HCT116 (cell line): Measurements from ENCODE around the gene RNU5B-1. TPM values are rescaled to one million over a fixed set of nuclear protein-coding genes. Genes with fewer than 3 reads are reported as not detected.

Experiments
- ATAC-seq: fragments of 200-7000 bp; cut with Tn5 transposase; 2 replicates; pipeline ENCODE4 v1.9.1; 2020; ENCODE audit warnings: mild to moderate bottlenecking, moderate library complexity
- Bru-seq: library from RNA; stranded (reverse); fragments of 400-500 nt; gene quantifications from one replicate; lab custom pipeline; 2021; lab: Mats Ljungman, UMichigan
- BruChase-seq, 2 experiments: library from RNA; stranded (reverse); fragments of 400-500 nt; gene quantifications; one replicate each; lab custom pipeline; 2021; lab: Mats Ljungman, UMichigan
- BruUV-seq: library from RNA; stranded (reverse); fragments of 400-500 nt; replicated peaks from 2 replicates; lab custom pipeline; 2021; lab: Mats Ljungman, UMichigan
- CTCF ChIA-PET: fragments of 300-600 bp; sonication (Branson Sonifier 250); formaldehyde crosslinking; loops from one replicate; lab custom pipeline; 2021; ENCODE audit warnings: antibody characterized with exemption; lab: Charles Lee
- POLR2A ChIA-PET: fragments of 300-600, 350-600 bp; sonication (Branson Sonifier 250); formaldehyde crosslinking; loops from one replicate; lab custom pipeline; 2021; ENCODE audit warnings: antibody characterized with exemption; lab: Charles Lee
- RAD21 ChIA-PET, 2 experiments: fragments of 300-600 bp; sonication (Branson Sonifier 250); formaldehyde crosslinking; loops; one replicate each; lab custom pipeline; 2023; ENCODE audit warnings: low total read pairs in 2 of 2; ENCODE audit not compliant: uncharacterized antibody in 2 of 2, unreplicated experiment in 2 of 2, low non-redundant PET in 1 of 2; lab: Charles Lee
- DNase-seq: peaks from one replicate; pipeline ENCODE4 v3.0.0-alpha.2; 2010; ENCODE audit warnings: low read depth, low spot score
- H2AFZ ChIP-seq: fragments of 200-600 bp; shearing (Covaris generic), sonication (generic); 2 replicates; pipeline ENCODE4 v1.6.1; 2017; ENCODE audit warnings: low read depth, mixed run types, mixed read lengths, antibody characterized with exemption, low read length; ENCODE audit not compliant: poor library complexity, severe bottlenecking
- H3K27ac ChIP-seq: 2 replicates; pipeline ENCODE4 v1.5.1; 2012; ENCODE audit warnings: low read depth, low read length
- H3K27me3 ChIP-seq: fragments of 200-600 bp; sonication (generic); 2 replicates; pipeline ENCODE4 v1.6.1; 2016; ENCODE audit warnings: mixed run types, low read length, mixed read lengths; ENCODE audit not compliant: insufficient read depth
- H3K36me3 ChIP-seq, 2 experiments: fragments of 200-500 bp in 1 of 2; fragments of 200-600 bp in 1 of 2; sonication (Bioruptor generic) in 1 of 2; sonication (generic) in 1 of 2; 2 replicates each; pipeline versions ENCODE4 v1.5.1 to v1.6.1; 2014 to 2016; ENCODE audit warnings: low read length in 2 of 2, inconsistent platforms in 1 of 2, mixed read lengths in 1 of 2, mixed run types in 1 of 2; ENCODE audit not compliant: insufficient read depth in 2 of 2, control insufficient read depth in 1 of 2
- H3K4me1 ChIP-seq, 2 experiments: fragments of 200-600 bp in 1 of 2; sonication (generic) in 1 of 2; 2 replicates each; pipeline versions ENCODE4 v1.5.1 to v1.6.1; 2012 to 2017; ENCODE audit warnings: low read length in 2 of 2, inconsistent platforms in 1 of 2, mild to moderate bottlenecking in 1 of 2, mixed read lengths in 1 of 2, mixed run types in 1 of 2, moderate library complexity in 1 of 2; ENCODE audit not compliant: insufficient read depth in 2 of 2, control insufficient read depth in 1 of 2
- H3K4me2 ChIP-seq: fragments of 200-600 bp; sonication (generic); 2 replicates; pipeline ENCODE4 v1.6.1; 2017; ENCODE audit warnings: mixed run types, low read length, mixed read lengths
- H3K4me3 ChIP-seq, 2 experiments: fragments of 200-600 bp in 1 of 2; sonication (generic) in 1 of 2; replicated peaks in 1 of 2; 2 replicates each; pipeline ENCODE4 v1.5.1; 2011 to 2016; ENCODE audit warnings: low read length in 2 of 2, control low read depth in 1 of 2, low read depth in 1 of 2, mild to moderate bottlenecking in 1 of 2, mixed read lengths in 1 of 2, mixed run types in 1 of 2
- H3K79me2 ChIP-seq: fragments of 200-600 bp; sonication (generic); 2 replicates; pipeline ENCODE4 v1.6.1; 2017; ENCODE audit warnings: mild to moderate bottlenecking, mixed run types, low read length, moderate library complexity, mixed read lengths; ENCODE audit not compliant: insufficient read depth
- H3K9ac ChIP-seq: fragments of 200-600 bp; sonication (generic); 2 replicates; pipeline ENCODE4 v1.6.1; 2016; ENCODE audit warnings: low read length, mixed read lengths
- H3K9me2 ChIP-seq: fragments of 200-600 bp; sonication (generic), shearing (Covaris generic); 2 replicates; pipeline ENCODE4 v1.6.1; 2017; ENCODE audit warnings: mixed run types, mild to moderate bottlenecking, moderate library complexity; ENCODE audit not compliant: insufficient read depth
- H3K9me3 ChIP-seq, 2 experiments: fragments of 200-500 bp in 1 of 2; fragments of 200-600 bp in 1 of 2; sonication (Bioruptor generic) in 1 of 2; sonication (generic) in 1 of 2; 2 replicates each; pipeline ENCODE4 v1.6.1; 2014 to 2017; ENCODE audit warnings: low read length in 2 of 2, mixed read lengths in 2 of 2, inconsistent platforms in 1 of 2, low read depth in 1 of 2, mild to moderate bottlenecking in 1 of 2, mixed run types in 1 of 2, moderate library complexity in 1 of 2; ENCODE audit not compliant: control insufficient read depth in 1 of 2, insufficient read depth in 1 of 2
- H4K20me1 ChIP-seq: fragments of 200-600 bp; sonication (generic), shearing (Covaris generic); 2 replicates; pipeline ENCODE4 v1.6.1; 2017; ENCODE audit warnings: mixed run types, mild to moderate bottlenecking, moderate library complexity; ENCODE audit not compliant: insufficient read depth
- CBX3 ChIP-seq: IDR thresholded peaks from 2 replicates; pipeline ENCODE4 v1.6.1; 2012; ENCODE audit warnings: low read depth
- CEBPB ChIP-seq: IDR thresholded peaks from 2 replicates; pipeline ENCODE4 v1.6.1; 2012; ENCODE audit warnings: low read depth
- CTCF ChIP-seq, 3 experiments: fragments of 200-600 bp in 1 of 3; sonication (generic) in 1 of 3; IDR thresholded peaks in 2 of 3; conservative IDR thresholded peaks in 1 of 3; 2 replicates each; pipeline ENCODE4 v1.5.1; 2012 to 2017; ENCODE audit warnings: low read depth in 2 of 3, low read length in 2 of 3, antibody characterized with exemption in 1 of 3, borderline replicate concordance in 1 of 3, control low read depth in 1 of 3, mild to moderate bottlenecking in 1 of 3, mixed read lengths in 1 of 3, mixed run types in 1 of 3, moderate library complexity in 1 of 3; ENCODE audit not compliant: insufficient read depth in 1 of 3
- EGR1 ChIP-seq: IDR thresholded peaks from 2 replicates; pipeline ENCODE4 v1.6.1; 2012; ENCODE audit warnings: low read depth
- ELF1 ChIP-seq: IDR thresholded peaks from 2 replicates; pipeline ENCODE4 v1.6.1; 2012; ENCODE audit warnings: low read depth, borderline replicate concordance
- EZH2 ChIP-seq: fragments of 200-600 bp; sonication (generic); IDR thresholded peaks from 2 replicates; pipeline ENCODE4 v1.6.1; 2017; ENCODE audit warnings: antibody characterized with exemption, mixed run types
- EZH2phosphoT487 ChIP-seq: fragments of 200-600 bp; IDR thresholded peaks from 2 replicates; pipeline ENCODE4 v1.6.1; 2018; ENCODE audit warnings: antibody characterized with exemption, borderline replicate concordance
- FOSL1 ChIP-seq: IDR thresholded peaks from 2 replicates; pipeline ENCODE4 v1.6.1; 2012; ENCODE audit warnings: low read depth
- JUND ChIP-seq: IDR thresholded peaks from 2 replicates; pipeline ENCODE4 v1.6.1; 2012
- POLR2A ChIP-seq: IDR thresholded peaks from 2 replicates; pipeline ENCODE4 v1.7.0; 2011; ENCODE audit warnings: borderline replicate concordance; ENCODE audit not compliant: insufficient read depth, insufficient read length; ENCODE audit errors: extremely low read depth
- POLR2AphosphoS5 ChIP-seq: IDR thresholded peaks from 2 replicates; pipeline ENCODE4 v1.6.1; 2011; ENCODE audit warnings: mild to moderate bottlenecking, low read depth, low read length, moderate library complexity
- RAD21 ChIP-seq: IDR thresholded peaks from 2 replicates; pipeline ENCODE4 v1.6.1; 2012; ENCODE audit warnings: low read depth, mild to moderate bottlenecking
- SIN3A ChIP-seq: IDR thresholded peaks from 2 replicates; pipeline ENCODE4 v1.6.1; 2012; ENCODE audit warnings: low read depth
- SP1 ChIP-seq: IDR thresholded peaks from 2 replicates; pipeline ENCODE4 v1.6.1; 2012; ENCODE audit warnings: low read depth
- SRF ChIP-seq: IDR thresholded peaks from 2 replicates; pipeline ENCODE4 v1.6.1; 2012; ENCODE audit warnings: low read depth
- YY1 ChIP-seq: IDR thresholded peaks from 2 replicates; pipeline ENCODE4 v1.6.1; 2011; ENCODE audit warnings: low read length, low read depth, moderate library complexity, mild to moderate bottlenecking; ENCODE audit not compliant: insufficient replicate concordance; ENCODE audit errors: extremely low read depth
- ZNF274 ChIP-seq: fragments of 200-500 bp; sonication (Bioruptor generic); IDR thresholded peaks from 2 replicates; pipeline ENCODE4 v1.6.1; 2014; ENCODE audit warnings: mild to moderate bottlenecking, low read depth, low read length, inconsistent platforms
- intact Hi-C: fragments of 100-400 bp; cut with micrococcal nuclease; formaldehyde crosslinking; loops from 2 replicates; pipeline ENCODE4 v1.10.0; 2022
- long read RNA-seq: library from polyadenylated mRNA; unstranded; transcript quantifications from one replicate; pipeline ENCODE4 v2.0.0, GENCODE V29; 2021; ENCODE audit not compliant: unreplicated experiment
- polyA plus RNA-seq: library from polyadenylated mRNA; unstranded; fragments of >200 nt; gene quantifications from 2 replicates; pipeline ENCODE4 v1.2.1, GENCODE V29; 2012; ENCODE audit warnings: missing spikeins
- total RNA-seq: library from RNA; stranded (reverse); gene quantifications from one replicate; pipeline ENCODE4 v1.2.1, GENCODE V29; 2021; ENCODE audit not compliant: unreplicated experiment
- TF ChIP-seq, protein P1 (sequence below): IDR thresholded peaks from 2 replicates; pipeline ENCODE4 v1.6.1; 2011; ENCODE audit warnings: mild to moderate bottlenecking, low read length, moderate library complexity; ENCODE audit not compliant: insufficient replicate concordance; ENCODE audit errors: extremely low read depth

Gene RNU5B-1
- total RNA-seq (not detected), Bru-seq, nascent RNA (percentile 92 among the genes with signal in this experiment), BruChase-seq, experiment 1, labeled RNA remaining after a 6-hour chase (percentile 34 among the genes with signal in this experiment), BruChase-seq, experiment 2, labeled RNA remaining after a 2-hour chase (percentile 54 among the genes with signal in this experiment)
- not detected in 2 replicates for polyA plus RNA-seq
- long read RNA-seq = 0 reads

DNA sequence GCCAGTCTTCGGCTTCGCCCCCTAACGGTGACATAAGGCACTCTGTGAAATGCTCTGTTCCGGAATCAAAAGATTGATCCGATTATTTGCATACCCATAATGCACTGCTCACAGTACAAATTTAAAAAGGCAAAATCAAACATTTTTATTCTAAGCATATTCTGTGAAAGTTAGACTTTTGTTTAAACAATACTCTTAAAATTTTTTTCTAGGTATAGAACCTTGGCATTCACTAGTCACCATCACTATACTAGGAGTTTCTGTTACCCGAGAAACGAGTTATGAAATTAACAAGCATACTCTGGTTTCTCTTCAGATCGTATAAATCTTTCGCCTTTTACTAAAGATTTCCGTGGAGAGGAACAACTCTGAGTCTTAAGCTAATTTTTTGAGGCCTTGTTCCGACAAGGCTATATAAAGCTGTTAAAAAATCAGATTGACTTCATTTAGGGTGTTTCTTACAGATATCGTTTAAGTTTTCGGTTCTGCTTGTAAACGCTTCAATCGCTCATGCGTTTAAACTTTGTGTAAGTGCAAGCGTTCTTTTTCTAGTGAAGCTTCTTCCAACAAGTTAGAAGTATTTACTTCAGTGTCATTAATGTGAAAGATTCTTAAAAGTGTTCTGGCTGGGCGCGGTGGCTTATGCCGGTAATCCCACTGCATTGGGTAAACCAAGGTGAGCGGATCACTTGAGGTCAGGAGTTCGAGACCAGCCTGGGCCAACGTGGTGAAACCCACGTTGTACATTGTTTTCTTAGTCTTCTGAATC is at the start of gene RNU5B-1:
RNU5B-1 (plus strand) TSS at position 297 of the 769 bp plus-strand sequence.
- Histone ChIP-seq H3K36me3 (no peaks in the 10 kb centered on the region), H3K79me2 (no peaks in the 10 kb centered on the region), H3K9me3 (no peaks in the 10 kb centered on the region), H3K4me1 (peaks cover 20 to 29% of the 10 kb centered on the region in 2 experiments), H2AFZ (peak within 1 kb of the TSS; percentile 10), H3K9ac (peak within 1 kb of the TSS; percentile 69), H3K4me2 (peak within 1 kb of the TSS; percentile 88), H3K27me3 (no peaks in the 10 kb centered on the region), H3K9me2 (no peaks in the 10 kb centered on the region), H4K20me1 (no peaks in the 10 kb centered on the region), H3K4me3 (peak within 1 kb of the TSS; percentile 49 to 51), H3K27ac (peak within 1 kb of the TSS; percentile 67)
- peak; percentile 82 for ATAC-seq
- ChIA-PET RAD21 (interaction anchor here in 1 of 2 experiments (0.7 to 0.8 kb wide), 2 partner anchors 119 to 271 kb away, joined by 3 read pairs; partner anchors contain the start of gene CLPX), CTCF (interaction anchor here (1.0 to 2.0 kb wide), 5 partner anchors 8 to 119 kb away, joined by 3 to 14 read pairs (median 7); partner anchors contain the start of gene CLPX), POLR2A (interaction anchor here (0.6 to 2.4 kb wide), 49 partner anchors 8 to 631 kb away, joined by 3 to 72 read pairs (median 5); partner anchors contain the start of genes CILP, CLPX, PARP16 and RAB11A)
- DNase-seq = peak; percentile 97
- intact Hi-C loops = loop anchor here (1.0 to 2.0 kb wide), 3 partner anchors 8 to 271 kb away; partner anchors contain the start of gene RNU5A-1
- BruUV-seq = TSS peak; percentile 99
- peak; percentile 90 for TF ChIP-seq CEBPB
- TF ChIP-seq ELF1 = peak; percentile 48; the same call in 1 of the 2 replicates
- TF ChIP-seq SP1 = peak; percentile 95
- TF ChIP-seq CTCF (IDR thresholded peaks at IDR 0.05 in 2 of 3, conservative IDR thresholded peaks at IDR 0.05 in 1 of 3; ENCODE audit: borderline replicate concordance in 1 of 3, insufficient read depth in 1 of 3, low read depth in 2 of 3, low read length in 2 of 3) = peak; percentile 68 to 90 (median 86); a peak in 5 of 6 replicates
- peak; percentile 87 for TF ChIP-seq JUND
- TF ChIP-seq SIN3A = peak; percentile 100
- TF ChIP-seq SRF = peak; percentile 79
- TF ChIP-seq, protein P1, sequence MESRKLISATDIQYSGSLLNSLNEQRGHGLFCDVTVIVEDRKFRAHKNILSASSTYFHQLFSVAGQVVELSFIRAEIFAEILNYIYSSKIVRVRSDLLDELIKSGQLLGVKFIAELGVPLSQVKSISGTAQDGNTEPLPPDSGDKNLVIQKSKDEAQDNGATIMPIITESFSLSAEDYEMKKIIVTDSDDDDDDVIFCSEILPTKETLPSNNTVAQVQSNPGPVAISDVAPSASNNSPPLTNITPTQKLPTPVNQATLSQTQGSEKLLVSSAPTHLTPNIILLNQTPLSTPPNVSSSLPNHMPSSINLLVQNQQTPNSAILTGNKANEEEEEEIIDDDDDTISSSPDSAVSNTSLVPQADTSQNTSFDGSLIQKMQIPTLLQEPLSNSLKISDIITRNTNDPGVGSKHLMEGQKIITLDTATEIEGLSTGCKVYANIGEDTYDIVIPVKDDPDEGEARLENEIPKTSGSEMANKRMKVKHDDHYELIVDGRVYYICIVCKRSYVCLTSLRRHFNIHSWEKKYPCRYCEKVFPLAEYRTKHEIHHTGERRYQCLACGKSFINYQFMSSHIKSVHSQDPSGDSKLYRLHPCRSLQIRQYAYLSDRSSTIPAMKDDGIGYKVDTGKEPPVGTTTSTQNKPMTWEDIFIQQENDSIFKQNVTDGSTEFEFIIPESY = peak; percentile 91
- no peak for TF ChIP-seq EZH2phosphoT487
- TF ChIP-seq POLR2A = peak; percentile 100
- TF ChIP-seq EGR1 = no peak; the same call in none of the 2 replicates
- no peak; the same call in 1 of the 2 replicates for TF ChIP-seq RAD21
- peak; percentile 56 for TF ChIP-seq FOSL1
- peak; percentile 23 for TF ChIP-seq YY1
- TF ChIP-seq CBX3 = peak; percentile 88
- TF ChIP-seq ZNF274 = no peak
- TF ChIP-seq POLR2AphosphoS5 = peak; percentile 100
- TF ChIP-seq EZH2 = no peak
